Erythroblast (primary cell): ENCODE data around the gene SLC22A24.

Experiments used
- DNase-seq, 2 experiments: peaks; one replicate each; lab custom pipeline; 2025; lab: John Stamatoyannopoulos, UW
- GATA1 ChIP-seq: IDR thresholded peaks from 2 replicates; pipeline ENCODE4 v1.6.1; 2011; ENCODE audit warnings: low read depth, mild to moderate bottlenecking, control low read depth, low read length, moderate library complexity
- POLR2A ChIP-seq: IDR thresholded peaks from 2 replicates; pipeline ENCODE4 v1.6.1; 2011; ENCODE audit warnings: mild to moderate bottlenecking, low read length

The SLC22A24 gene

DNA sequence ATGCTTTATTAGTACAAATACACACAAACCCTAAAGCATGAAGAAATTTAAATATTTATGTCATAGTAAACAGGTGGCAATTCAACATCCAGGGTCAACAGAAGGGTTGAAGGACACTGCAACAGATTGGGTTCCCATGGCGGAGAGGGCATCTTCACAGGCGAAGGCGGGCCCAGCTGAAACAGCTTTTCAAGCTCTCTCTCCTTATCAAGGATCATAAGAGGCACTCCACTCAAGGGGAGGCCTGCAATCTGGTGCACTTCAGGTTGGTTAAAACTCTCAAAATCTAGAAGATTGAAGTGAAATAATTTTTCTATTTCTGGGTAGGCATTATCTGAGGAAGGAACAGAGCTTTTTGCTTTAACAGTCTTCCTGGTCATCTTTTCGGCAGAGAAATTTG is 111.6 kb downstream of the SLC22A24 start:
- DNase-seq: no peak
- TF ChIP-seq POLR2A (no peak), GATA1 (no peak)
